Common myeloid progenitor, CD34-positive (primary cell): ENCODE measurements around the gene HSD17B13. TPM values are rescaled to one million over a fixed set of nuclear protein-coding genes. Genes with fewer than 3 reads are reported as not detected.

Source experiments
- CTCF ChIA-PET: fragments of 350-600 bp; sonication (Branson Sonifier 250); formaldehyde crosslinking; loops from one replicate; lab custom pipeline; 2021; ENCODE audit warnings: antibody characterized with exemption; lab: Charles Lee
- POLR2A ChIA-PET: fragments of 350-600 bp; sonication (Branson Sonifier 250); formaldehyde crosslinking; loops from one replicate; lab custom pipeline; 2021; ENCODE audit warnings: antibody characterized with exemption; lab: Charles Lee
- DNase-seq, 3 donors: peaks; one replicate each; pipeline versions ENCODE4 v3.0.0 to v3.0.0-alpha.2; 2013
- H3K27ac ChIP-seq, 2 experiments: 1 replicate in 1 of 2; 2 replicates in 1 of 2; pipeline ENCODE4 v1.7.0; 2013; ENCODE audit warnings: inconsistent platforms in 2 of 2, low read length in 2 of 2, mild to moderate bottlenecking in 2 of 2, low read depth in 1 of 2, moderate library complexity in 1 of 2; ENCODE audit not compliant: severe bottlenecking in 2 of 2, insufficient read depth in 1 of 2, poor library complexity in 1 of 2
- H3K27me3 ChIP-seq, 5 experiments: replicated peaks in 2 of 5; 1 replicate in 3 of 5; 2 replicates in 2 of 5; pipeline versions ENCODE4 v1.6.1 to v1.7.0; 2013; ENCODE audit warnings: low read length in 4 of 5, mild to moderate bottlenecking in 2 of 5, moderate library complexity in 2 of 5, inconsistent platforms in 1 of 5; ENCODE audit not compliant: insufficient read depth in 5 of 5, control insufficient read depth in 4 of 5
- H3K36me3 ChIP-seq, 4 experiments: 1 replicate in 2 of 4; 2 replicates in 2 of 4; pipeline versions ENCODE4 v1.6.1 to v1.7.0; 2013; ENCODE audit warnings: low read length in 3 of 4, control low read depth in 1 of 4, mild to moderate bottlenecking in 1 of 4; ENCODE audit not compliant: control insufficient read depth in 4 of 4, insufficient read depth in 4 of 4
- H3K4me1 ChIP-seq, 4 experiments: 1 replicate in 3 of 4; 2 replicates in 1 of 4; pipeline versions ENCODE4 v1.6.1 to v1.7.1; 2013; ENCODE audit warnings: low read length in 3 of 4, mild to moderate bottlenecking in 3 of 4, control low read depth in 1 of 4, inconsistent platforms in 1 of 4, moderate library complexity in 1 of 4; ENCODE audit not compliant: control insufficient read depth in 4 of 4, insufficient read depth in 4 of 4; ENCODE audit errors: control extremely low read depth in 1 of 4
- H3K4me3 ChIP-seq, 7 experiments: 1 replicate in 4 of 7; 2 replicates in 3 of 7; pipeline versions ENCODE4 v1.5.1 to v1.7.0; 2013; ENCODE audit warnings: mild to moderate bottlenecking in 7 of 7, low read length in 6 of 7, moderate library complexity in 6 of 7, inconsistent platforms in 2 of 7, low read depth in 2 of 7, control low read depth in 1 of 7; ENCODE audit not compliant: insufficient read depth in 4 of 7, control insufficient read depth in 1 of 7; ENCODE audit errors: extremely low read depth in 1 of 7
- H3K9me3 ChIP-seq, 5 experiments: 1 replicate in 4 of 5; 2 replicates in 1 of 5; pipeline versions ENCODE4 v1.6.1 to v1.7.1; 2013; ENCODE audit warnings: low read length in 4 of 5, mild to moderate bottlenecking in 2 of 5, inconsistent platforms in 1 of 5, low read depth in 1 of 5, moderate library complexity in 1 of 5; ENCODE audit not compliant: control insufficient read depth in 4 of 5, insufficient read depth in 2 of 5; ENCODE audit errors: control extremely low read depth in 1 of 5
- WGBS: methylation state at CpG from one replicate; pipeline ENCODE4 v1.1.5; 2013; ENCODE audit not compliant: insufficient coverage; 5-methylcytosine and 5-hydroxymethylcytosine counted together
- polyA plus RNA-seq: library from polyadenylated mRNA; unstranded; fragments of 120-200 nt; gene quantifications from one replicate; pipeline ENCODE4 v1.2.1, GENCODE V29; 2013

HSD17B13 gene
- 0.74 TPM for polyA plus RNA-seq

DNA sequence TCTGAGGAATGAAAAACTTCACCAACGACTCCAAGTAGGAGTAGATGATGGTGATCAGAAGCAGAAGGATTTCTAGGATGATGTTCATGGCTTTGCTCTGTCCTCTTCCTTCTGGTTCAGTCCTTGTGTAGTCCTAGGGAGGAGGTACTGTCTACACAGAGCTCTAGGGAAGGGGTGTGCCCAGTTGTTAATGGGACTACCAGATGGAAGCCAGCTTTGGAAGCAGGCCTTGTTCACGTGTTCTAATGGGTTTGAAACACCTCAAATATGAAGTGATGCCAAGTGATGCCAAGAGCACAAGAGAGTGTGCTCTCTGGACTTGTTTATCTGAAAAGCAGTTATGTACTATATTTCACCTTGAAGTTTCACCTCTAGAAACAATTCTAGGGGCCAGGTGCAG lies at the start of gene HSD17B13:
TSS of gene HSD17B13 (minus strand) at position 129 of the 400 bp plus-strand sequence. CDS start at position 88, 41 bp downstream.
- ChIA-PET POLR2A (interaction anchor here (0.6 kb wide), 1 partner anchor 409 kb away, joined by 3 read pairs; no protein-coding TSS in a partner anchor), CTCF (interaction anchor here (1.1 kb wide), 1 partner anchor 18 kb away, joined by 3 read pairs; no protein-coding TSS in a partner anchor)
- DNase-seq = no peak
- 100% methylated on average over 1 of the region's 2 CpGs for WGBS
- H3K36me3 ChIP-seq = no peaks in the 10 kb centered on the region
- no peak within 1 kb of the TSS for H3K4me3 ChIP-seq
- H3K9me3 ChIP-seq = no peaks in the 10 kb centered on the region
- no peak within 1 kb of the TSS for H3K27ac ChIP-seq
- no peaks in the 10 kb centered on the region for H3K27me3 ChIP-seq
- no peaks in the 10 kb centered on the region for H3K4me1 ChIP-seq

DNA sequence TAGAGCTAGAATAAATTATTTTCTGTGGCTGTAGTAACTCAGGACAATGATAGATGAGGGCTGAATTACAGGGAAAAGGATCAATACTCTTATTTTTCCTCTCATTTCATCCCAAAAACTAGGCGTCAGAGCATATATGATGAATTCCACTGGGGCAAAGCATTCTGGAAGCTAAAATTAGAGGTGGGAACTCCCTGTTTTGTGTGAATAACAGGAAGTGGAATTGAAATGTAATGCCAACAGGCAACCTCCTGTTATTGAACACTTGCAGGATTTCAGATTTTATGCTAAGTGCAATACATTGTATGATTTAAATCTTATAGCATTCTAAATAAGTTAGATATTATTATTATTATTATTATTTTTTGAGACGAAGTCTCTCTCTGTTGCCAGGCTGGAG lies 47.4 kb upstream of the HSD17B13 start:
- H3K36me3 ChIP-seq = peaks cover 25 to 83% (median 38%) of the 10 kb centered on the region in 4 experiments
- CTCF ChIA-PET = interaction anchor here (1.1 to 2.7 kb wide), 2 partner anchors 12 to 13 kb away, joined by 4 to 7 read pairs; no protein-coding TSS in a partner anchor
- no peak for DNase-seq

GRCh38 chr4:87366521-87367162 lies 44.0 kb upstream of the HSD17B13 start:
- no peaks in the 10 kb centered on the region for H3K27me3 ChIP-seq
- H3K9me3 ChIP-seq = peaks cover 0 to 6% (median 0%) of the 10 kb centered on the region in 5 experiments
- peaks cover 29 to 87% (median 40%) of the 10 kb centered on the region in 4 experiments for H3K36me3 ChIP-seq
- POLR2A ChIA-PET = no interaction called here
- no peak overlapping the region for H3K27ac ChIP-seq
- CTCF ChIA-PET = interaction anchor here (1.5 kb wide), 1 partner anchor 9 kb away, joined by 4 read pairs; no protein-coding TSS in a partner anchor
- H3K4me1 ChIP-seq = no peaks in the 10 kb centered on the region
- no CpG with 5 or more reads among the region's 2 CpGs for whole genome bisulfite sequencing
- H3K4me3 ChIP-seq = no peak overlapping the region
- no peak for DNase-seq

More for the DNA sequence above, 47.4 kb upstream of the HSD17B13 start:
- Histone ChIP-seq H3K27ac (no peak overlapping the region), H3K9me3 (peaks cover 0 to 6% (median 0%) of the 10 kb centered on the region in 5 experiments), H3K27me3 (no peaks in the 10 kb centered on the region), H3K4me1 (no peaks in the 10 kb centered on the region), H3K4me3 (no peak overlapping the region)
- POLR2A ChIA-PET = no interaction called here
- whole genome bisulfite sequencing = no CpG with 5 or more reads among the region's 2 CpGs

DNA sequence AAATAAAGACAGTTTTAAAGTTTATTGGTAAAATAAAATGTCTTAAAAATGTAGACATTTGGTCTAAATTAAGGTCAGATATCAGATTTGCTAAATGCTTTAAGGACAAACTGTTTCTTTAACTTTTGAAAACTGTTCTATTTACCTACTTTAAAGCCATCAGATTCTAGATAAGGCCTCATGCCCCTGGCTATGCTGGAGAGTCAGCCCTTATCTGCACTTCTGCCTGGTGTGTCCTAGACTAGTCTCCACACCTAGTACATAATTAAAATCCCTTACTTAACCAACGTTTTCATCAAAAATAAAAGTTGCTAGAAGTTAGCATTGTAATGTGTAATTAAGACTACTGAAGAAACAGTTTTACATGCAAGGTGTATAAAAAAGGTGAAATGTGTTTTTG lies 42.7 kb upstream of the HSD17B13 start:
- no peak for DNase-seq
- Histone ChIP-seq H3K36me3 (peaks cover 30 to 88% (median 37%) of the 10 kb centered on the region in 4 experiments), H3K4me3 (no peak overlapping the region), H3K27me3 (no peaks in the 10 kb centered on the region), H3K9me3 (peaks cover 0 to 6% (median 0%) of the 10 kb centered on the region in 5 experiments), H3K27ac (no peak overlapping the region), H3K4me1 (no peaks in the 10 kb centered on the region)
- ChIA-PET CTCF (interaction anchor here (1.6 kb wide), 1 partner anchor 177 kb away, joined by 3 read pairs; no protein-coding TSS in a partner anchor), POLR2A (interaction anchor here (0.7 kb wide), 1 partner anchor 103 kb away, joined by 3 read pairs; no protein-coding TSS in a partner anchor)
- WGBS = no CpG with 5 or more reads among the region's 1 CpG

- 100% methylated on average over 1 of the region's 2 CpGs for WGBS
- no peak for DNase-seq
- Histone ChIP-seq H3K36me3 (peaks cover 34 to 88% (median 50%) of the 10 kb centered on the region in 4 experiments), H3K27ac (no peak overlapping the region), H3K9me3 (peaks cover 0 to 6% (median 0%) of the 10 kb centered on the region in 5 experiments), H3K27me3 (no peaks in the 10 kb centered on the region), H3K4me3 (no peak overlapping the region), H3K4me1 (no peaks in the 10 kb centered on the region)
- POLR2A ChIA-PET = no interaction called here
- CTCF ChIA-PET = interaction anchor here (1.0 to 3.1 kb wide), 7 partner anchors 8 to 179 kb away, joined by 3 to 20 read pairs (median 4); no protein-coding TSS in a partner anchor
Observed at GRCh38 chr4:87363552-87363951, 40.9 kb upstream of the HSD17B13 start.

- peaks cover 26 to 81% (median 56%) of the 10 kb centered on the region in 4 experiments for H3K36me3 ChIP-seq
- DNase-seq = no peak
- ChIA-PET CTCF (no interaction called here), POLR2A (no interaction called here)
- H3K4me1 ChIP-seq = no peaks in the 10 kb centered on the region
- no peak overlapping the region for H3K27ac ChIP-seq
- no peaks in the 10 kb centered on the region for H3K27me3 ChIP-seq
- WGBS = 90% methylated on average over 4 of the region's 7 CpGs
- no peak overlapping the region for H3K4me3 ChIP-seq
- H3K9me3 ChIP-seq = no peaks in the 10 kb centered on the region
Observed at GRCh38 chr4:87360338-87360935, 37.8 kb upstream of the HSD17B13 start.
